Measurements from ENCODE around the gene ALG8.

GRCh38 chr11:78072455-78072854 lies 67.0 kb downstream of the ALG8 start:
- no peak for TF ChIP-seq POLR2A (IDR thresholded peaks at IDR 0.05; ENCODE audit: low read length)
- TF ChIP-seq GATA1 (IDR thresholded peaks at IDR 0.05; ENCODE audit: low read depth, low read length), result no peak
